Right lobe of liver (tissue), 6 donors: ENCODE measurements around the gene ZFP36. TPM values are rescaled to one million over a fixed set of nuclear protein-coding genes. Genes with fewer than 3 reads are reported as not detected.

Source experiments
- ATAC-seq, 4 donors: fragments of 200-7000 bp; cut with Tn5 transposase; one replicate each; pipeline ENCODE4 v1.9.1; 2020; ENCODE audit warnings: mild to moderate bottlenecking in 4 of 4, moderate library complexity in 4 of 4
- DNase-seq, 3 donors: peaks; one replicate each; pipeline ENCODE4 v3.0.0-alpha.2; 2020
- H3K27ac ChIP-seq, 3 donors: fragments of 200-600 bp; one replicate each; pipeline ENCODE4 v1.8.0; 2022
- H3K27me3 ChIP-seq, 2 donors: fragments of 200-600 bp; one replicate each; pipeline ENCODE4 v1.8.0; 2022
- H3K36me3 ChIP-seq, 4 donors: fragments of 200-600 bp; sonication (generic) in 1 of 4; one replicate each; pipeline versions ENCODE4 v1.5.1 to v1.8.0; 2017 to 2022; ENCODE audit warnings: control low read depth in 1 of 4
- H3K4me1 ChIP-seq, 4 donors: fragments of 200-600 bp; sonication (generic) in 1 of 4; one replicate each; pipeline versions ENCODE4 v1.5.1 to v1.8.0; 2017 to 2022; ENCODE audit warnings: control low read depth in 1 of 4
- H3K4me3 ChIP-seq, 3 donors: fragments of 200-600 bp; one replicate each; pipeline ENCODE4 v1.8.0; 2022
- H3K9me3 ChIP-seq, 4 donors: fragments of 200-600 bp; sonication (generic) in 1 of 4; one replicate each; pipeline versions ENCODE4 v1.5.1 to v1.8.0; 2017 to 2022; ENCODE audit warnings: control low read depth in 1 of 4
- CTCF ChIP-seq, 4 donors: fragments of 200-600 bp in 3 of 4; fragments of 450-650 bp in 1 of 4; IDR thresholded peaks; one replicate each; pipeline versions ENCODE4 v1.5.1 to v1.8.0; 2016 to 2022; ENCODE audit warnings: antibody characterized with exemption in 4 of 4, mild to moderate bottlenecking in 2 of 4
- POLR2A ChIP-seq: fragments of 450-650 bp; IDR thresholded peaks from one replicate; pipeline ENCODE4 v1.6.1; 2017; ENCODE audit warnings: antibody characterized with exemption, mild to moderate bottlenecking
- WGBS: methylation state at CpG from one replicate; pipeline ENCODE4 v1.1.6; 2018; ENCODE audit warnings: low coverage, low lambda C conversion rate; ENCODE audit not compliant: insufficient coverage; ENCODE audit errors: missing lambda C conversion rate; 5-methylcytosine and 5-hydroxymethylcytosine counted together
- intact Hi-C, 2 donors: fragments of 100-400 bp; cut with DNase I; formaldehyde crosslinking; loops; one replicate each; pipeline versions ENCODE4 v1.11.2 to v1.14.1; 2022
- total RNA-seq, 6 experiments: library from RNA; depleted of rRNA in 2 of 6; stranded (reverse); fragments of >200 nt in 2 of 6; fragmentation: NEBNext Ultra II Directional in 3 of 6; extraction: Animal tissue kit (Norgen Biotek cat#: 25700) in 3 of 6; gene quantifications; one replicate each; pipeline versions ENCODE4 v1.1.0 to v1.2.4, GENCODE V29; 2016 to 2023
- donor health status: DM: no; HTN: yes; CAD: no.
- donor health status: DM: no; HTN: no; CAD: no.
- donor health status: DM: no; HTN: no; CAD: no.
- donor health status: DM: no; HTN: yes; CAD: no.
- donor health status: DM: no; HTN: yes; CAD: no.

ZFP36 gene
- total RNA-seq, 6 experiments from 2014 or later, result 28.3 to 156 (median 91.7) TPM

- H3K36me3 ChIP-seq, result peaks cover 0 to 60% (median 23%) of the 10 kb centered on the region in 4 donors
- DNase-seq (no peak), ATAC-seq (no peak)
- H3K4me3 ChIP-seq, result no peak overlapping the region
- H3K4me1 ChIP-seq, result peaks cover 0 to 43% (median 18%) of the 10 kb centered on the region in 4 donors
- 79% methylated on average over 2 of the region's 14 CpGs for WGBS
- no peak overlapping the region for H3K27ac ChIP-seq
- H3K27me3 ChIP-seq, result no peaks in the 10 kb centered on the region
- H3K9me3 ChIP-seq, result no peaks in the 10 kb centered on the region
- TF ChIP-seq CTCF (IDR thresholded peaks at IDR 0.05), result no peak
- TF ChIP-seq POLR2A, result no peak
- intact Hi-C loops, result no loop called here
These were observed 26.7 kb upstream of the ZFP36 start for GRCh38 chr19:39379865-39380396.

- peaks cover 0 to 60% (median 23%) of the 10 kb centered on the region in 4 donors for H3K36me3 ChIP-seq
- H3K4me1 ChIP-seq, result peaks cover 0 to 34% (median 17%) of the 10 kb centered on the region in 4 donors
- intact Hi-C loops, result no loop called here
- no peaks in the 10 kb centered on the region for H3K9me3 ChIP-seq
- WGBS, result 93% methylated on average over 5 of the region's 17 CpGs
- H3K4me3 ChIP-seq, result no peak overlapping the region
- DNase-seq (no peak), ATAC-seq (no peak)
- TF ChIP-seq POLR2A, result no peak
- TF ChIP-seq CTCF (IDR thresholded peaks at IDR 0.05), result no peak
- no peaks in the 10 kb centered on the region for H3K27me3 ChIP-seq
- no peak overlapping the region for H3K27ac ChIP-seq
These were observed 25.8 kb upstream of the ZFP36 start for GRCh38 chr19:39380521-39381502.

- intact Hi-C loops, result no loop called here
- no peaks in the 10 kb centered on the region for H3K27me3 ChIP-seq
- peaks cover 0 to 22% (median 12%) of the 10 kb centered on the region in 4 donors for H3K4me1 ChIP-seq
- ATAC-seq (no peak), DNase-seq (no peak)
- H3K36me3 ChIP-seq, result peaks cover 0 to 63% (median 20%) of the 10 kb centered on the region in 4 donors
- 80% methylated on average over 8 of the region's 10 CpGs for WGBS
- H3K9me3 ChIP-seq, result no peaks in the 10 kb centered on the region
- H3K27ac ChIP-seq, result no peak overlapping the region
- TF ChIP-seq CTCF (IDR thresholded peaks at IDR 0.05), result no peak
- no peak for TF ChIP-seq POLR2A
- H3K4me3 ChIP-seq, result no peak overlapping the region
These were observed 24.6 kb upstream of the ZFP36 start for GRCh38 chr19:39381910-39382611.

- H3K27ac ChIP-seq, result no peak overlapping the region
- peaks cover 0 to 11% (median 6%) of the 10 kb centered on the region in 4 donors for H3K4me1 ChIP-seq
- no peaks in the 10 kb centered on the region for H3K9me3 ChIP-seq
- no peak for DNase-seq
- no peak overlapping the region for H3K4me3 ChIP-seq
- intact Hi-C loops, result no loop called here
- no peaks in the 10 kb centered on the region for H3K27me3 ChIP-seq
- peaks cover 0 to 63% (median 25%) of the 10 kb centered on the region in 4 donors for H3K36me3 ChIP-seq
- no peak for ATAC-seq
- TF ChIP-seq CTCF (IDR thresholded peaks at IDR 0.05), result no peak
- TF ChIP-seq POLR2A, result no peak
- WGBS, result 88% methylated on average over 14 of the region's 18 CpGs
These were observed 23.4 kb upstream of the ZFP36 start for GRCh38 chr19:39382991-39383828.
